ENCODE data around the gene TNIK.

DNA sequence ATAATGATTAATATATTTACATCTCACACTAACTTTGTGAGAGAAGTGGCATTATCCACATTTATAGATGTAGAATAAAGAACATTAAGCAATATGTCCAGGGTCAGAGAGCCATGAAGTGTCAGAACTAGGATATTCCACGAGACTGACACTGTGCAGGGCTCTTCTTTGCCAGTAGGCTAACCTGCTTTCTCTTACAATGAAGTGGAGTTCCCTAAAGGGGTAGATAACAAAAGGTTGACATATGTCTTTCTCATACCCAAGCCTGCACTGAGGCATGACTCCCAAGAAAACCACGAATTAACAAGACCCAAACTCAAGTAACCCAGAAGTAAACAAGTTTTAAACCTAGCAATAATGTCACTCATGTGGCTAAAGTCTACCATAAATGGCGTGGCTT is 242.1 kb downstream of the TNIK start:
- TF ChIP-seq, protein P1, sequence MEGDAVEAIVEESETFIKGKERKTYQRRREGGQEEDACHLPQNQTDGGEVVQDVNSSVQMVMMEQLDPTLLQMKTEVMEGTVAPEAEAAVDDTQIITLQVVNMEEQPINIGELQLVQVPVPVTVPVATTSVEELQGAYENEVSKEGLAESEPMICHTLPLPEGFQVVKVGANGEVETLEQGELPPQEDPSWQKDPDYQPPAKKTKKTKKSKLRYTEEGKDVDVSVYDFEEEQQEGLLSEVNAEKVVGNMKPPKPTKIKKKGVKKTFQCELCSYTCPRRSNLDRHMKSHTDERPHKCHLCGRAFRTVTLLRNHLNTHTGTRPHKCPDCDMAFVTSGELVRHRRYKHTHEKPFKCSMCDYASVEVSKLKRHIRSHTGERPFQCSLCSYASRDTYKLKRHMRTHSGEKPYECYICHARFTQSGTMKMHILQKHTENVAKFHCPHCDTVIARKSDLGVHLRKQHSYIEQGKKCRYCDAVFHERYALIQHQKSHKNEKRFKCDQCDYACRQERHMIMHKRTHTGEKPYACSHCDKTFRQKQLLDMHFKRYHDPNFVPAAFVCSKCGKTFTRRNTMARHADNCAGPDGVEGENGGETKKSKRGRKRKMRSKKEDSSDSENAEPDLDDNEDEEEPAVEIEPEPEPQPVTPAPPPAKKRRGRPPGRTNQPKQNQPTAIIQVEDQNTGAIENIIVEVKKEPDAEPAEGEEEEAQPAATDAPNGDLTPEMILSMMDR (IDR thresholded peaks at IDR 0.05): no peak
- TF ChIP-seq POLR2AphosphoS5 (IDR thresholded peaks at IDR 0.05): no peak

All from prostate gland (tissue), 2 donors.